Endothelial cell of umbilical vein (primary cell): ENCODE results near the gene TSSC4. TPM values are rescaled to one million over a fixed set of nuclear protein-coding genes. Genes with fewer than 3 reads are reported as not detected.

Experiments
- BruUV-seq: library from RNA; stranded (reverse); fragments of 400-500 nt; replicated peaks from 2 replicates; lab custom pipeline; 2021; lab: Mats Ljungman, UMichigan
- CTCF ChIA-PET: fragments of 300-600, 350-600 bp; sonication (Branson Sonifier 250); formaldehyde crosslinking; loops from one replicate; lab custom pipeline; 2021; ENCODE audit warnings: antibody characterized with exemption, inconsistent platforms; lab: Charles Lee
- POLR2A ChIA-PET: fragments of 300-600, 350-600 bp; sonication (Branson Sonifier 250); formaldehyde crosslinking; loops from one replicate; lab custom pipeline; 2021; ENCODE audit warnings: antibody characterized with exemption, inconsistent platforms; lab: Charles Lee
- DNase-seq: peaks from one replicate; pipeline ENCODE4 v3.0.0-alpha.2; 2011; ENCODE audit warnings: low read depth, low spot score
- FAIRE-seq: peaks from 2 replicates; lab custom pipeline; 2011; peaks lifted over from hg19 to GRCh38; lab: Jason Lieb, UNC
- H2AFZ ChIP-seq: 2 replicates; pipeline ENCODE4 v1.6.0; 2012; ENCODE audit warnings: low read depth, low read length, control low read depth, inconsistent platforms
- H3K27ac ChIP-seq: 2 replicates; pipeline ENCODE4 v1.5.1; 2011; ENCODE audit warnings: low read depth, mild to moderate bottlenecking, control low read depth, low read length, moderate library complexity; ENCODE audit not compliant: insufficient read depth
- H3K27me3 ChIP-seq, 2 experiments: 2 replicates each; pipeline versions ENCODE4 v1.6.0 to v1.6.1; 2011; ENCODE audit warnings: low read length in 2 of 2, mixed read lengths in 1 of 2; ENCODE audit not compliant: control insufficient read depth in 2 of 2, insufficient read depth in 2 of 2
- H3K36me3 ChIP-seq, 2 experiments: 2 replicates in 1 of 2; 3 replicates in 1 of 2; pipeline ENCODE4 v1.5.1; 2011; ENCODE audit warnings: low read length in 2 of 2, mild to moderate bottlenecking in 1 of 2, moderate library complexity in 1 of 2; ENCODE audit not compliant: control insufficient read depth in 2 of 2, insufficient read depth in 2 of 2; ENCODE audit errors: extremely low read depth in 1 of 2
- H3K4me1 ChIP-seq: 3 replicates; pipeline ENCODE4 v1.5.1; 2011; ENCODE audit warnings: mild to moderate bottlenecking, low read length; ENCODE audit not compliant: control insufficient read depth, insufficient read depth; ENCODE audit errors: extremely low read depth
- H3K4me2 ChIP-seq: 2 replicates; pipeline ENCODE4 v1.6.1; 2011; ENCODE audit warnings: low read length, control low read depth, mixed read lengths; ENCODE audit not compliant: insufficient read depth
- H3K4me3 ChIP-seq, 3 experiments: fragments of 200-600 bp in 1 of 3; sonication (generic), shearing (Covaris generic) in 1 of 3; replicated peaks in 1 of 3; 2 replicates each; pipeline ENCODE4 v1.5.1; 2011 to 2016; ENCODE audit warnings: control low read depth in 3 of 3, low read length in 3 of 3, mild to moderate bottlenecking in 2 of 3, inconsistent platforms in 1 of 3, low read depth in 1 of 3, moderate library complexity in 1 of 3; ENCODE audit not compliant: insufficient read depth in 1 of 3
- H3K79me2 ChIP-seq: 2 replicates; pipeline ENCODE4 v1.6.0; 2012; ENCODE audit warnings: low read length, inconsistent platforms; ENCODE audit not compliant: control insufficient read depth, insufficient read depth
- H3K9ac ChIP-seq: replicated peaks from 2 replicates; pipeline ENCODE3; 2011; ENCODE audit warnings: low read length, control low read depth; ENCODE audit not compliant: insufficient read depth; ENCODE audit errors: extremely low read depth
- H3K9me1 ChIP-seq: replicated peaks from 3 replicates; pipeline ENCODE4 v1.6.0; 2011; ENCODE audit warnings: mild to moderate bottlenecking, low read length; ENCODE audit not compliant: control insufficient read depth, insufficient read depth; ENCODE audit errors: extremely low read depth
- H3K9me3 ChIP-seq: replicated peaks from 2 replicates; pipeline ENCODE4 v1.5.1; 2012; ENCODE audit warnings: low read length, inconsistent platforms; ENCODE audit not compliant: control insufficient read depth, insufficient read depth
- H4K20me1 ChIP-seq: replicated peaks from 2 replicates; pipeline ENCODE3; 2011; ENCODE audit warnings: mild to moderate bottlenecking, low read length; ENCODE audit not compliant: control insufficient read depth, insufficient read depth; ENCODE audit errors: extremely low read depth
- EZH2 ChIP-seq: IDR thresholded peaks from 2 replicates; pipeline ENCODE4 v1.6.1; 2012; ENCODE audit warnings: borderline replicate concordance, low read depth, mild to moderate bottlenecking, moderate library complexity, low read length, inconsistent platforms; ENCODE audit not compliant: severe bottlenecking
- FOS ChIP-seq: IDR thresholded peaks from 2 replicates; pipeline ENCODE4 v1.6.1; 2011; ENCODE audit warnings: mild to moderate bottlenecking, low read length, moderate library complexity, borderline replicate concordance; ENCODE audit not compliant: insufficient read depth
- GATA2 ChIP-seq: IDR thresholded peaks from 2 replicates; pipeline ENCODE4 v1.7.0; 2011; ENCODE audit warnings: low read depth, mild to moderate bottlenecking, moderate library complexity, mixed read lengths, low read length; ENCODE audit not compliant: insufficient read length, insufficient read depth
- JUN ChIP-seq: IDR thresholded peaks from 2 replicates; pipeline ENCODE4 v1.6.1; 2011; ENCODE audit warnings: borderline replicate concordance, low read depth; ENCODE audit not compliant: insufficient read length, insufficient read depth
- MAX ChIP-seq: IDR thresholded peaks from 2 replicates; pipeline ENCODE4 v1.6.1; 2011; ENCODE audit not compliant: insufficient read depth, insufficient read length
- MYC ChIP-seq: IDR thresholded peaks from one replicate; pipeline ENCODE4 v1.6.1; 2011; ENCODE audit warnings: mild to moderate bottlenecking, low read depth, low read length
- POLR2A ChIP-seq: IDR thresholded peaks from 2 replicates; pipeline ENCODE4 v1.6.1; 2012; ENCODE audit warnings: low read depth, mild to moderate bottlenecking, control low read depth, low read length
- POLR2AphosphoS5 ChIP-seq: IDR thresholded peaks from 2 replicates; pipeline ENCODE4 v1.6.1; 2012; ENCODE audit warnings: low read depth, mild to moderate bottlenecking, control low read depth, low read length, moderate library complexity; ENCODE audit not compliant: insufficient read depth
- dilution Hi-C: fragments of 300-500 bp; cut with MboI; formaldehyde crosslinking; loops from one replicate; pipeline ENCODE4 v1.15.0; 2019; ENCODE audit warnings: low sequenced_read_pairs; ENCODE audit not compliant: extremely low pct_ligation_motif_present
- intact Hi-C: fragments of 100-400 bp; cut with micrococcal nuclease; formaldehyde crosslinking; loops from one replicate; pipeline ENCODE4 v1.10.0; 2022
- polyA plus RNA-seq, 4 experiments: library from polyadenylated mRNA; depleted of rRNA in 3 of 4; stranded (reverse) in 3 of 4; unstranded in 1 of 4; fragments of >200 nt; gene quantifications; 2 replicates each; pipeline versions ENCODE4 v1.2.1 to v1.2.3, GENCODE V29; 2011 to 2012; ENCODE audit warnings: missing spikeins in 1 of 4
- total RNA-seq: library from RNA; stranded (reverse); gene quantifications from 2 replicates; pipeline ENCODE4 v1.2.3, GENCODE V29; 2021
- TF ChIP-seq, protein P1 (sequence below), 2 donors: IDR thresholded peaks; 1 replicate in 1 of 2; 2 replicates in 1 of 2; pipeline ENCODE4 v1.5.1; 2011; ENCODE audit warnings: low read length in 2 of 2, mild to moderate bottlenecking in 2 of 2, moderate library complexity in 2 of 2, control low read depth in 1 of 2, inconsistent platforms in 1 of 2, low read depth in 1 of 2; ENCODE audit not compliant: insufficient read depth in 1 of 2; ENCODE audit errors: extremely low read depth in 1 of 2

TSSC4 gene
- total and polyA plus RNA-seq, 2 donors (not counting 3 experiments of a cell fraction or from before 2014, with no cell fraction given), result 42.7 to 59.6 TPM

GRCh38 chr11:2426221-2426620 lies 25.7 kb downstream of the TSSC4 start:
- no peak overlapping the region for H3K27ac ChIP-seq
- FAIRE-seq (no peak), DNase-seq (no peak)
- no peaks in the 10 kb centered on the region for H3K9me1 ChIP-seq
- no peak for TF ChIP-seq MYC
- no peak for TF ChIP-seq POLR2AphosphoS5
- no peak for TF ChIP-seq JUN
- no peak for TF ChIP-seq EZH2
- TF ChIP-seq POLR2A, result no peak
- no peak for TF ChIP-seq GATA2
- TF ChIP-seq FOS, result no peak
- TF ChIP-seq MAX, result no peak
- TF ChIP-seq, protein P1, sequence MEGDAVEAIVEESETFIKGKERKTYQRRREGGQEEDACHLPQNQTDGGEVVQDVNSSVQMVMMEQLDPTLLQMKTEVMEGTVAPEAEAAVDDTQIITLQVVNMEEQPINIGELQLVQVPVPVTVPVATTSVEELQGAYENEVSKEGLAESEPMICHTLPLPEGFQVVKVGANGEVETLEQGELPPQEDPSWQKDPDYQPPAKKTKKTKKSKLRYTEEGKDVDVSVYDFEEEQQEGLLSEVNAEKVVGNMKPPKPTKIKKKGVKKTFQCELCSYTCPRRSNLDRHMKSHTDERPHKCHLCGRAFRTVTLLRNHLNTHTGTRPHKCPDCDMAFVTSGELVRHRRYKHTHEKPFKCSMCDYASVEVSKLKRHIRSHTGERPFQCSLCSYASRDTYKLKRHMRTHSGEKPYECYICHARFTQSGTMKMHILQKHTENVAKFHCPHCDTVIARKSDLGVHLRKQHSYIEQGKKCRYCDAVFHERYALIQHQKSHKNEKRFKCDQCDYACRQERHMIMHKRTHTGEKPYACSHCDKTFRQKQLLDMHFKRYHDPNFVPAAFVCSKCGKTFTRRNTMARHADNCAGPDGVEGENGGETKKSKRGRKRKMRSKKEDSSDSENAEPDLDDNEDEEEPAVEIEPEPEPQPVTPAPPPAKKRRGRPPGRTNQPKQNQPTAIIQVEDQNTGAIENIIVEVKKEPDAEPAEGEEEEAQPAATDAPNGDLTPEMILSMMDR (IDR thresholded peaks at IDR 0.05; ENCODE audit: extremely low read depth in 1 of 2, insufficient read depth in 1 of 2, low read depth in 1 of 2, low read length in 2 of 2), result no peak
- no peak overlapping the region for H3K9ac ChIP-seq
- H3K36me3 ChIP-seq, result no peaks in the 10 kb centered on the region
- ChIA-PET CTCF (interaction anchor here (1.0 to 10.1 kb wide), 3 partner anchors 15 to 122 kb away, joined by 4 to 829 read pairs (median 190); partner anchors contain the start of genes C11orf21 and TSPAN32), POLR2A (no interaction called here)
- BruUV-seq, result no TSS peak
- no peaks in the 10 kb centered on the region for H3K27me3 ChIP-seq
- intact Hi-C loops, result no loop called here
- no peaks in the 10 kb centered on the region for H3K79me2 ChIP-seq
- H4K20me1 ChIP-seq, result no peaks in the 10 kb centered on the region
- H3K9me3 ChIP-seq, result no peaks in the 10 kb centered on the region
- no peak overlapping the region for H3K4me2 ChIP-seq
- dilution Hi-C loops, result no loop called here
- no peaks in the 10 kb centered on the region for H3K4me1 ChIP-seq
- H3K4me3 ChIP-seq, result no peak overlapping the region
- no peak overlapping the region for H2AFZ ChIP-seq
